ENCODE results near the gene SCN10A. TPM values are rescaled to one million over a fixed set of nuclear protein-coding genes. Genes with fewer than 3 reads are reported as not detected.

The SCN10A gene
- total and polyA plus RNA-seq, 2 experiments from 2014 or later, result 0.03 TPM; not detected in 1

DNA sequence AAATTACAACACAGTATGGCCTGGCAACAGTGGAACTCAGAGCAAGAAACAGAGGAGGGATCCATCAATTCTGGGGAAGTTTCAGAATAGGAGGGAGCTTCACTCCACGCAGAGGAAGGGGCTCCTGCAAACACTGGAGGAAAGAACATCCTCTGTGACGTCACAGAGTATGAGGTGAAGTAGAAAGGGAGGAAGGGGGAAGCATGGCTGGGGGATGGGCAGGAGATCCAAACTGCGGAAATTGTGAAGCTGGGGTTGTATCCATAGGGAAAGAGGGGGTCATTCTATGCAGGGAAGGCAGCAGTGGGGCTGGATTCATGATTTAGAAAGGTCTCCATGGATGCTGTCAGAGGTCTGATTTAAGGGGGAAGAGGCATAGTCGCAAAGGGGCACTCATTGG is 8.3 kb upstream of the SCN10A start:
- H3K9me3 Mint-ChIP-seq, result 0 out of 3 replicates have a peak, but pooled peaks cover 5% of the 10 kb centered on the region
- no peaks in the 10 kb centered on the region for H3F3A ChIP-seq (replicated peaks; ENCODE audit: low read depth)
- no peak overlapping the region for H3K4me3 ChIP-seq
- H2AFZ ChIP-seq, result peak overlapping the region; percentile 69; the same call in 1 of the 2 replicates
- no peak for DNase-seq (ENCODE audit: low spot score)
- H3K79me2 ChIP-seq (replicated peaks; ENCODE audit: insufficient read depth), result no peaks in the 10 kb centered on the region
- no peak overlapping the region for H3K4me2 ChIP-seq
- ATAC-seq, result no peak
- H3K9me2 ChIP-seq (ENCODE audit: insufficient read depth), result peaks cover 9% of the 10 kb centered on the region; the same call in 1 of the 2 replicates
- H3K36me3 ChIP-seq (ENCODE audit: insufficient read depth), result no peaks in the 10 kb centered on the region
- H3K27ac Mint-ChIP-seq, result no peak overlapping the region
- TF ChIP-seq ZNF114 (CRISPR knock-in tag; IDR thresholded peaks at IDR 0.05), result no peak
- H3K36me3 Mint-ChIP-seq (ENCODE audit: low read depth), result no peaks in the 10 kb centered on the region
- H3K27me3 Mint-ChIP-seq (ENCODE audit: insufficient read depth, low read depth, poor library complexity), result no peaks in the 10 kb centered on the region
- H3K27me3 ChIP-seq (ENCODE audit: insufficient read depth), result no peaks in the 10 kb centered on the region
- no peak overlapping the region for H3K4me3 Mint-ChIP-seq
- H3K4me1 ChIP-seq (ENCODE audit: insufficient read depth), result no peaks in the 10 kb centered on the region
- no peaks in the 10 kb centered on the region for H4K20me1 ChIP-seq (replicated peaks; ENCODE audit: insufficient read depth)
- no peak overlapping the region for H3K27ac ChIP-seq (ENCODE audit: low read depth)
- H3K4me1 Mint-ChIP-seq, result peaks cover 7% of the 10 kb centered on the region; the same call in 1 of the 3 replicates

DNA sequence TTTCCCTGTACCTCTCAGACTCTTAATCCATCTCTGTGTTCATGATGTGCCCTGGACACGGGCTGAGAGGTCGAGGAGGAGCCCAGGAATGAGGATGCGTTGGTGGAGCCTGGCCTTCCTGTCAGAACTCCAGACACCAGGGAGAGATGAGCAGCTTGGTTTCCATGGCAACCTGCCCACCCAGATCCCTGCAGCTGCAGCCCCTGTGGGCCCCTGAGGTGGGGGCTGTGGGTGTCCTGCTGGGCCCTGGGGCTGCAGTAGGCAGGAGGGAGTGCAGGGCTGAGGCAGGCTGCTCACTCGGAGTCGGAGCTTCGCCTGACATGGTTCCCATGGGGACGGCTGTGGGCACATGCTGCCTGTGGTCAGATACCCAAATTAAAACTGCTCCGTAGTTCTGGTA is 7.7 kb upstream of the SCN10A start:
- Histone ChIP-seq H3K27ac (ENCODE audit: low read depth) (no peak overlapping the region), H3K27me3 (ENCODE audit: insufficient read depth) (no peaks in the 10 kb centered on the region), H3K4me1 (ENCODE audit: insufficient read depth) (no peaks in the 10 kb centered on the region), H3K36me3 (ENCODE audit: insufficient read depth) (no peaks in the 10 kb centered on the region), H3K79me2 (replicated peaks; ENCODE audit: insufficient read depth) (no peaks in the 10 kb centered on the region), H3K4me3 (no peak overlapping the region), H2AFZ (no peak overlapping the region), H3K9me2 (ENCODE audit: insufficient read depth) (peaks cover 9% of the 10 kb centered on the region; the same call in 1 of the 2 replicates), H3K4me2 (no peak overlapping the region), H4K20me1 (replicated peaks; ENCODE audit: insufficient read depth) (no peaks in the 10 kb centered on the region), H3F3A (replicated peaks; ENCODE audit: low read depth) (no peaks in the 10 kb centered on the region)
- no peaks in the 10 kb centered on the region for H3K36me3 Mint-ChIP-seq (ENCODE audit: low read depth)
- H3K27ac Mint-ChIP-seq, result no peak overlapping the region
- no peaks in the 10 kb centered on the region for H3K27me3 Mint-ChIP-seq (ENCODE audit: insufficient read depth, low read depth, poor library complexity)
- peaks cover 7% of the 10 kb centered on the region; the same call in 1 of the 3 replicates for H3K4me1 Mint-ChIP-seq
- DNase-seq (ENCODE audit: low spot score) (peak; percentile 2), ATAC-seq (no peak)
- H3K4me3 Mint-ChIP-seq, result no peak overlapping the region
- H3K9me3 Mint-ChIP-seq, result 0 out of 3 replicates have a peak, but pooled peaks cover 5% of the 10 kb centered on the region
- TF ChIP-seq EZH2 (IDR thresholded peaks at IDR 0.05; ENCODE audit: low read depth, unreplicated experiment) (no peak), STAT1 (IDR thresholded peaks at IDR 0.05; ENCODE audit: unreplicated experiment) (no peak), ZNF114 (CRISPR knock-in tag; IDR thresholded peaks at IDR 0.05) (no peak), POLR2AphosphoS5 (IDR thresholded peaks at IDR 0.05; ENCODE audit: low read depth) (no peak), ZNF331 (CRISPR knock-in tag; IDR thresholded peaks at IDR 0.05; ENCODE audit: low read depth) (no peak), JUNB (IDR thresholded peaks at IDR 0.05; ENCODE audit: unreplicated experiment) (no peak), CREB1 (CRISPR knock-in tag; IDR thresholded peaks at IDR 0.05; ENCODE audit: low read depth) (no peak), EZH2phosphoT487 (IDR thresholded peaks at IDR 0.05; ENCODE audit: unreplicated experiment) (no peak), NANOG (IDR thresholded peaks at IDR 0.05; ENCODE audit: borderline replicate concordance) (no peak)
- TF ChIP-seq, protein P1, sequence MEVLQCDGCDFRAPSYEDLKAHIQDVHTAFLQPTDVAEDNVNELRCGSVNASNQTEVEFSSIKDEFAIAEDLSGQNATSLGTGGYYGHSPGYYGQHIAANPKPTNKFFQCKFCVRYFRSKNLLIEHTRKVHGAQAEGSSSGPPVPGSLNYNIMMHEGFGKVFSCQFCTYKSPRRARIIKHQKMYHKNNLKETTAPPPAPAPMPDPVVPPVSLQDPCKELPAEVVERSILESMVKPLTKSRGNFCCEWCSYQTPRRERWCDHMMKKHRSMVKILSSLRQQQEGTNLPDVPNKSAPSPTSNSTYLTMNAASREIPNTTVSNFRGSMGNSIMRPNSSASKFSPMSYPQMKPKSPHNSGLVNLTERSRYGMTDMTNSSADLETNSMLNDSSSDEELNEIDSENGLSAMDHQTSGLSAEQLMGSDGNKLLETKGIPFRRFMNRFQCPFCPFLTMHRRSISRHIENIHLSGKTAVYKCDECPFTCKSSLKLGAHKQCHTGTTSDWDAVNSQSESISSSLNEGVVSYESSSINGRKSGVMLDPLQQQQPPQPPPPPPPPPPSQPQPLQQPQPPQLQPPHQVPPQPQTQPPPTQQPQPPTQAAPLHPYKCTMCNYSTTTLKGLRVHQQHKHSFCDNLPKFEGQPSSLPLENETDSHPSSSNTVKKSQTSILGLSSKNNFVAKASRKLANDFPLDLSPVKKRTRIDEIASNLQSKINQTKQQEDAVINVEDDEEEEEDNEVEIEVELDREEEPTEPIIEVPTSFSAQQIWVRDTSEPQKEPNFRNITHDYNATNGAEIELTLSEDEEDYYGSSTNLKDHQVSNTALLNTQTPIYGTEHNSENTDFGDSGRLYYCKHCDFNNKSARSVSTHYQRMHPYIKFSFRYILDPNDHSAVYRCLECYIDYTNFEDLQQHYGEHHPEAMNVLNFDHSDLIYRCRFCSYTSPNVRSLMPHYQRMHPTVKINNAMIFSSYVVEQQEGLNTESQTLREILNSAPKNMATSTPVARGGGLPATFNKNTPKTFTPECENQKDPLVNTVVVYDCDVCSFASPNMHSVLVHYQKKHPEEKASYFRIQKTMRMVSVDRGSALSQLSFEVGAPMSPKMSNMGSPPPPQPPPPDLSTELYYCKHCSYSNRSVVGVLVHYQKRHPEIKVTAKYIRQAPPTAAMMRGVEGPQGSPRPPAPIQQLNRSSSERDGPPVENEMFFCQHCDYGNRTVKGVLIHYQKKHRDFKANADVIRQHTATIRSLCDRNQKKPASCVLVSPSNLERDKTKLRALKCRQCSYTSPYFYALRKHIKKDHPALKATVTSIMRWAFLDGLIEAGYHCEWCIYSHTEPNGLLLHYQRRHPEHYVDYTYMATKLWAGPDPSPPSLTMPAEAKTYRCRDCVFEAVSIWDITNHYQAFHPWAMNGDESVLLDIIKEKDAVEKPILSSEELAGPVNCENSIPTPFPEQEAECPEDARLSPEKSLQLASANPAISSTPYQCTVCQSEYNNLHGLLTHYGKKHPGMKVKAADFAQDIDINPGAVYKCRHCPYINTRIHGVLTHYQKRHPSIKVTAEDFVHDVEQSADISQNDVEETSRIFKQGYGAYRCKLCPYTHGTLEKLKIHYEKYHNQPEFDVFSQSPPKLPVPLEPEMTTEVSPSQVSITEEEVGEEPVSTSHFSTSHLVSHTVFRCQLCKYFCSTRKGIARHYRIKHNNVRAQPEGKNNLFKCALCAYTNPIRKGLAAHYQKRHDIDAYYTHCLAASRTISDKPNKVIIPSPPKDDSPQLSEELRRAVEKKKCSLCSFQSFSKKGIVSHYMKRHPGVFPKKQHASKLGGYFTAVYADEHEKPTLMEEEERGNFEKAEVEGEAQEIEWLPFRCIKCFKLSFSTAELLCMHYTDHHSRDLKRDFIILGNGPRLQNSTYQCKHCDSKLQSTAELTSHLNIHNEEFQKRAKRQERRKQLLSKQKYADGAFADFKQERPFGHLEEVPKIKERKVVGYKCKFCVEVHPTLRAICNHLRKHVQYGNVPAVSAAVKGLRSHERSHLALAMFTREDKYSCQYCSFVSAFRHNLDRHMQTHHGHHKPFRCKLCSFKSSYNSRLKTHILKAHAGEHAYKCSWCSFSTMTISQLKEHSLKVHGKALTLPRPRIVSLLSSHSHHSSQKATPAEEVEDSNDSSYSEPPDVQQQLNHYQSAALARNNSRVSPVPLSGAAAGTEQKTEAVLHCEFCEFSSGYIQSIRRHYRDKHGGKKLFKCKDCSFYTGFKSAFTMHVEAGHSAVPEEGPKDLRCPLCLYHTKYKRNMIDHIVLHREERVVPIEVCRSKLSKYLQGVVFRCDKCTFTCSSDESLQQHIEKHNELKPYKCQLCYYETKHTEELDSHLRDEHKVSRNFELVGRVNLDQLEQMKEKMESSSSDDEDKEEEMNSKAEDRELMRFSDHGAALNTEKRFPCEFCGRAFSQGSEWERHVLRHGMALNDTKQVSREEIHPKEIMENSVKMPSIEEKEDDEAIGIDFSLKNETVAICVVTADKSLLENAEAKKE (CRISPR knock-in tag; IDR thresholded peaks at IDR 0.05), result no peak
- TF ChIP-seq, protein P2, sequence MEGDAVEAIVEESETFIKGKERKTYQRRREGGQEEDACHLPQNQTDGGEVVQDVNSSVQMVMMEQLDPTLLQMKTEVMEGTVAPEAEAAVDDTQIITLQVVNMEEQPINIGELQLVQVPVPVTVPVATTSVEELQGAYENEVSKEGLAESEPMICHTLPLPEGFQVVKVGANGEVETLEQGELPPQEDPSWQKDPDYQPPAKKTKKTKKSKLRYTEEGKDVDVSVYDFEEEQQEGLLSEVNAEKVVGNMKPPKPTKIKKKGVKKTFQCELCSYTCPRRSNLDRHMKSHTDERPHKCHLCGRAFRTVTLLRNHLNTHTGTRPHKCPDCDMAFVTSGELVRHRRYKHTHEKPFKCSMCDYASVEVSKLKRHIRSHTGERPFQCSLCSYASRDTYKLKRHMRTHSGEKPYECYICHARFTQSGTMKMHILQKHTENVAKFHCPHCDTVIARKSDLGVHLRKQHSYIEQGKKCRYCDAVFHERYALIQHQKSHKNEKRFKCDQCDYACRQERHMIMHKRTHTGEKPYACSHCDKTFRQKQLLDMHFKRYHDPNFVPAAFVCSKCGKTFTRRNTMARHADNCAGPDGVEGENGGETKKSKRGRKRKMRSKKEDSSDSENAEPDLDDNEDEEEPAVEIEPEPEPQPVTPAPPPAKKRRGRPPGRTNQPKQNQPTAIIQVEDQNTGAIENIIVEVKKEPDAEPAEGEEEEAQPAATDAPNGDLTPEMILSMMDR (conservative IDR thresholded peaks at IDR 0.05; ENCODE audit: low read depth in 2 of 2), result no peak
- TF ChIP-seq, protein P3, sequence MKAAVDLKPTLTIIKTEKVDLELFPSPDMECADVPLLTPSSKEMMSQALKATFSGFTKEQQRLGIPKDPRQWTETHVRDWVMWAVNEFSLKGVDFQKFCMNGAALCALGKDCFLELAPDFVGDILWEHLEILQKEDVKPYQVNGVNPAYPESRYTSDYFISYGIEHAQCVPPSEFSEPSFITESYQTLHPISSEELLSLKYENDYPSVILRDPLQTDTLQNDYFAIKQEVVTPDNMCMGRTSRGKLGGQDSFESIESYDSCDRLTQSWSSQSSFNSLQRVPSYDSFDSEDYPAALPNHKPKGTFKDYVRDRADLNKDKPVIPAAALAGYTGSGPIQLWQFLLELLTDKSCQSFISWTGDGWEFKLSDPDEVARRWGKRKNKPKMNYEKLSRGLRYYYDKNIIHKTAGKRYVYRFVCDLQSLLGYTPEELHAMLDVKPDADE (IDR thresholded peaks at IDR 0.05), result no peak
